K562 (cell line): ENCODE measurements around the gene MAP3K12. TPM values are rescaled to one million over a fixed set of nuclear protein-coding genes. Genes with fewer than 3 reads are reported as not detected.

Experiments used
- BHLHE40 ChIP-seq: IDR thresholded peaks from 2 replicates; pipeline ENCODE4 v1.6.1; 2011; ENCODE audit warnings: low read length, improper control_type of control experiment
- CLOCK ChIP-seq: fragments of 250-450 bp; sonication (Bioruptor Pico); IDR thresholded peaks from 2 replicates; pipeline ENCODE4 v1.4.0; 2020; ENCODE audit warnings: mild to moderate bottlenecking, moderate library complexity, borderline replicate concordance
- ESRRB ChIP-seq: fragments of 250-450 bp; sonication (Bioruptor Pico); IDR thresholded peaks from 2 replicates; pipeline ENCODE4 v1.5.0; 2020; ENCODE audit warnings: mild to moderate bottlenecking, moderate library complexity, borderline replicate concordance
- GABPB1 ChIP-seq: sonication (generic); formaldehyde crosslinking; IDR thresholded peaks from 2 replicates; pipeline ENCODE4 v1.8.0; 2022; ENCODE audit warnings: mild to moderate bottlenecking, missing genetic modification reagents
- HDAC1 ChIP-seq, 2 experiments: fragments of 450-650 bp; IDR thresholded peaks; 2 replicates each; pipeline ENCODE4 v1.6.1; 2016 to 2017; ENCODE audit warnings: inconsistent platforms in 1 of 2, mild to moderate bottlenecking in 1 of 2, moderate library complexity in 1 of 2
- MXI1 ChIP-seq: IDR thresholded peaks from 2 replicates; pipeline ENCODE4 v1.6.1; 2011; ENCODE audit warnings: low read depth, mild to moderate bottlenecking, improper control_type of control experiment, low read length
- NCOA4 ChIP-seq: fragments of 450-650 bp; IDR thresholded peaks from 2 replicates; pipeline ENCODE4 v1.6.1; 2018; ENCODE audit warnings: mild to moderate bottlenecking; ENCODE audit not compliant: partially characterized antibody
- NRF1 ChIP-seq, 2 experiments: fragments of 450-650 bp; IDR thresholded peaks in 1 of 2; conservative IDR thresholded peaks in 1 of 2; 2 replicates each; pipeline ENCODE4 v1.6.1; 2014; ENCODE audit warnings: mild to moderate bottlenecking in 2 of 2
- PCBP1 ChIP-seq: fragments of 200-400 bp; formaldehyde crosslinking; IDR thresholded peaks from 2 replicates; pipeline ENCODE4 v1.6.1; 2018; ENCODE audit warnings: mild to moderate bottlenecking, low read depth, low read length; ENCODE audit not compliant: poor library complexity, severe bottlenecking
- POLR3G ChIP-seq: IDR thresholded peaks from 2 replicates; pipeline ENCODE4 v1.6.1; 2011; ENCODE audit not compliant: insufficient read length, insufficient replicate concordance; ENCODE audit errors: extremely low read depth
- RBM17 ChIP-seq: fragments of 200-400 bp; formaldehyde crosslinking; IDR thresholded peaks from 2 replicates; pipeline ENCODE4 v1.6.1; 2017; ENCODE audit warnings: low read depth, mild to moderate bottlenecking, low read length, borderline replicate concordance
- REST ChIP-seq, 2 experiments: fragments of 450-650 bp; formaldehyde crosslinking in 1 of 2; IDR thresholded peaks; 2 replicates each; pipeline versions ENCODE4 v1.4.0 to v1.6.1; 2014 to 2020; ENCODE audit warnings: mild to moderate bottlenecking in 2 of 2, borderline replicate concordance in 1 of 2, low read depth in 1 of 2
- RFX1 ChIP-seq: fragments of 450-650 bp; IDR thresholded peaks from 2 replicates; pipeline ENCODE4 v1.6.1; 2016; ENCODE audit warnings: mild to moderate bottlenecking, moderate library complexity
- TRIM25 ChIP-seq: fragments of 450-650 bp; IDR thresholded peaks from 2 replicates; pipeline ENCODE4 v1.7.0; 2016; ENCODE audit warnings: borderline replicate concordance
- ZNF239 ChIP-seq: fragments of 250-450 bp; sonication (Bioruptor Pico); IDR thresholded peaks from 2 replicates; pipeline ENCODE4 v1.4.0; 2020; ENCODE audit warnings: mild to moderate bottlenecking
- ZNF324 ChIP-seq: fragments of 250-450 bp; sonication (Bioruptor Pico); IDR thresholded peaks from 2 replicates; pipeline ENCODE4 v1.4.0; 2020; ENCODE audit warnings: mild to moderate bottlenecking
- polyA plus RNA-seq, 8 experiments: library from polyadenylated mRNA; depleted of rRNA in 4 of 8; stranded (reverse) in 5 of 8; unstranded in 3 of 8; fragments of >200 nt; fragmentation: Nextera tagmentation in 2 of 8; fragmentation: Illumina TruSeq in 1 of 8; extraction: Ambion mirVana in 2 of 8; extraction: Trizol in 1 of 8; gene quantifications; 2 replicates each; pipeline versions ENCODE4 v1.2.1 to v1.2.3, GENCODE V29; 2011 to 2014; ENCODE audit warnings: inconsistent platforms in 1 of 8, missing spikeins in 1 of 8
- total RNA-seq, 7 experiments: library from RNA; depleted of rRNA in 6 of 7; stranded (reverse); fragments of >200 nt in 6 of 7; fragmentation: Illumina TruSeq in 2 of 7; extraction: Trizol in 2 of 7; gene quantifications; 2 replicates each; pipeline versions ENCODE4 v1.2.1 to v1.2.3, GENCODE V29; 2011 to 2021; ENCODE audit warnings: low replicate concordance in 1 of 7

Gene MAP3K12
- total and polyA plus RNA-seq, 9 of the 15 experiments (the other 6 are each of a cell fraction or from before 2014, with no cell fraction given), result 0.10 to 2.4 (median 1.6) TPM

GRCh38 chr12:53451661-53452158 lies 47.5 kb downstream of the MAP3K12 start, which contains the start of gene PCBP2 (continued):
- TF ChIP-seq ZNF324 (CRISPR knock-in tag) (no peak), MXI1 (peak; percentile 63; the same call in 1 of the 2 replicates), REST (IDR thresholded peaks at IDR 0.05; ENCODE audit: borderline replicate concordance) (peak; percentile 8; the same call in 1 of the 2 replicates), REST (CRISPR knock-in tag; IDR thresholded peaks at IDR 0.05; ENCODE audit: low read depth) (no peak), NCOA4 (peak; percentile 30), NRF1 (conservative IDR thresholded peaks at IDR 0.05 in 1 of 2, IDR thresholded peaks at IDR 0.05 in 1 of 2) (peak; percentile 69 to 76), BHLHE40 (peak; percentile 53; the same call in 1 of the 2 replicates), POLR3G (no peak), HDAC1 (IDR thresholded peaks at IDR 0.05) (peak in 1 of 2 experiments; percentile 75; a peak in 1 of 4 replicates), PCBP1 (no peak), RBM17 (no peak), RFX1 (no peak), TRIM25 (no peak), ESRRB (CRISPR knock-in tag) (no peak), GABPB1 (CRISPR knock-in tag) (peak; percentile 98), CLOCK (CRISPR knock-in tag) (no peak), ZNF239 (CRISPR knock-in tag) (no peak)
